Naive B cell (primary cell): ENCODE measurements around the gene KIRREL1. TPM values are rescaled to one million over a fixed set of nuclear protein-coding genes. Genes with fewer than 3 reads are reported as not detected.

ENCODE experiments used
- ATAC-seq, 2 donors: fragments of 150-1000 bp; cut with Tn5 transposase; 2 replicates each; pipeline ENCODE4 v1.10.0; 2021; ENCODE audit warnings: low read depth in 2 of 2, mild to moderate bottlenecking in 2 of 2, moderate library complexity in 2 of 2
- DNase-seq: peaks from one replicate; pipeline ENCODE4 v3.0.0; 2022
- H3K27ac Mint-ChIP-seq, 6 donors: one replicate each; pipeline ENCODE4 v1.8.0; 2020 to 2022; ENCODE audit warnings: mild to moderate bottlenecking in 6 of 6, mixed read lengths in 6 of 6, moderate library complexity in 5 of 6, inconsistent platforms in 2 of 6
- H3K27me3 Mint-ChIP-seq, 3 donors: one replicate each; pipeline ENCODE4 v1.8.0; 2021 to 2022; ENCODE audit warnings: mixed read lengths in 3 of 3, mild to moderate bottlenecking in 1 of 3
- H3K36me3 Mint-ChIP-seq, 2 donors: one replicate each; pipeline ENCODE4 v1.8.0; 2020 to 2022; ENCODE audit warnings: mixed read lengths in 2 of 2, inconsistent platforms in 1 of 2, mild to moderate bottlenecking in 1 of 2
- H3K4me1 Mint-ChIP-seq, 3 donors: one replicate each; pipeline ENCODE4 v1.8.0; 2020 to 2022; ENCODE audit warnings: mixed read lengths in 3 of 3, inconsistent platforms in 1 of 3, mild to moderate bottlenecking in 1 of 3, moderate library complexity in 1 of 3
- H3K4me3 Mint-ChIP-seq, 8 donors: one replicate each; pipeline ENCODE4 v1.8.0; 2020 to 2022; ENCODE audit warnings: mild to moderate bottlenecking in 8 of 8, mixed read lengths in 8 of 8, moderate library complexity in 8 of 8, inconsistent platforms in 2 of 8
- H3K9me3 Mint-ChIP-seq, 7 donors: one replicate each; pipeline ENCODE4 v1.8.0; 2020 to 2022; ENCODE audit warnings: mixed read lengths in 7 of 7, mild to moderate bottlenecking in 5 of 7, inconsistent platforms in 2 of 7, moderate library complexity in 1 of 7
- polyA plus RNA-seq, 6 donors: library from polyadenylated mRNA; unstranded; fragments of 300-500 nt; fragmentation: Illumina TruSeq; gene quantifications; one replicate each; pipeline ENCODE4 v1.2.3, GENCODE V29; 2021; ENCODE audit warnings: low read depth in 6 of 6

KIRREL1 gene
- polyA plus RNA-seq, 6 donors from 2014 or later, result not detected

DNA sequence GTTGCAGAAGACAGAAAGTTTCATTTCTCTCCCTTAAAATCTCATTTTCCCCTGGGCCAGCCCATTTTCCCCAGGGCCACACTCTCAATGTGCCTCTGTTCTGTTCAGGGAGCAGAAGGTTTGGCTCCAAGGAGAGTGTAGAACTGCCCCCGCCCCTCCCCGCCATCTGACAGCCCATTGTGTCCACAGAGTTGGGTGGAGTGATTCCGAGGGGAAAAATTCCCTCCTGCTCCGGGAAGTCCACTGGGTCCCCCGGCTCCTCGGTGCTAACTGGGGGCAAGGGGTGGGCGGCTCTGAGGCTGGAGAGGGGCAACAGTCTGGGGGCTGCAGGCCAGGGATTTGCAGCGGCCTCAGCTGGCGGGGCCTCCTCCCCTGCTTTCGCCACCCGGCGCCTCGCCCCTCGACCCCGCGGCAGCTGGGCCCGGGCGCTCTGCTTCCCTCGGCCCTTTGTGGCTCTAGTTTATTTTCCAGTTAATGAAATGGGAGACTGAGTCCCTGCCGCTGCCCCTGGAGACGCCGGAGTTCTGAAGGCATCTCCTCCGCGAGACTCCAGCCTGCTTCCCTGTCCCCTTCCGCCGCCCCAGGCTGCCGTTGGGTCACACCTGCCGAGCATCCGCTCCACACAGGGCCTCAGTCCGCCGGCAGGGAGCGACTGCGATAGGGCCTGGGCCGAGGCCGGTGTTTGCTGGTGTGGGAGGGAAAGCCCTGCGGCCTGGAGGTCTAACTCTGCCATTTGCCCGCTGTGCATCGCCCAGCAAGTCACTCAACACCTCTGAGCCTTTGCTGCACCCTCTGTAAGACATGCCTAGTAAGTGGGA, 14.7 kb upstream of the KIRREL1 start:
- Mint-ChIP-seq H3K4me3 (peak overlapping the region in 3 of 8 donors; percentile 14 to 41 (median 40)), H3K27ac (peak overlapping the region in 2 of 6 donors; percentile 21 to 66), H3K36me3 (no peaks in the 10 kb centered on the region), H3K27me3 (peaks cover 11 to 36% (median 28%) of the 10 kb centered on the region in 3 donors), H3K4me1 (peaks cover 2 to 11% (median 7%) of the 10 kb centered on the region in 3 donors), H3K9me3 (peaks cover 0 to 6% (median 0%) of the 10 kb centered on the region in 7 donors)
- ATAC-seq (peak in 1 of 2 donors; percentile 41), DNase-seq (no peak)

- H3K9me3 Mint-ChIP-seq, result no peaks in the 10 kb centered on the region
- no peaks in the 10 kb centered on the region for H3K36me3 Mint-ChIP-seq
- DNase-seq (no peak), ATAC-seq (no peak)
- no peak overlapping the region for H3K4me3 Mint-ChIP-seq
- H3K4me1 Mint-ChIP-seq, result peaks cover 2 to 11% (median 7%) of the 10 kb centered on the region in 3 donors
- H3K27ac Mint-ChIP-seq, result no peak overlapping the region
- H3K27me3 Mint-ChIP-seq, result peaks cover 11 to 42% (median 29%) of the 10 kb centered on the region in 3 donors
These were observed 11.3 kb upstream of the KIRREL1 start for GRCh38 chr1:157982136-157982535.

DNA sequence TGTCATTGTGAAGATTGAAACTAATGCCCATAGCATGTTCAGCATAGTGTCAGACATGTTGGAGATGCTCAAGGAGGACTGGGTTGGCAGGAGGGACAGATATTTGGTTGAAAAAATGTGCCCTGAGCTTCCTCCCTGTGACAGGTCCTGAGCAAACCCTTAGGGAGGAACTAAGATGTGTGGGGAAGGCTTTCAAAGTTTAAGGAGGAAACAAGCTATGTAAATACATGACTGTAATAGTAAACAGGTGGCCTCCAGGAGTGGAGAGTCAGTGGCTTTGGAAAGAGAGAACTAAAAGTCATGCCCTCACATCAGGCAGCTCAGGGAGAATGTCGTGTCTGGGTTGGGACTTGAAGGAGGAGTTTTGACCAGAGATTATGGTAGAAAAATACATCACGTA, 9.7 kb upstream of the KIRREL1 start:
- Mint-ChIP-seq H3K36me3 (no peaks in the 10 kb centered on the region), H3K27me3 (peaks cover 6 to 44% (median 33%) of the 10 kb centered on the region in 3 donors), H3K4me1 (peaks cover 2 to 11% (median 6%) of the 10 kb centered on the region in 3 donors), H3K27ac (no peak overlapping the region), H3K9me3 (no peaks in the 10 kb centered on the region), H3K4me3 (no peak overlapping the region)
- DNase-seq (no peak), ATAC-seq (no peak)

GRCh38 chr1:157984469-157984868, 9.0 kb upstream of the KIRREL1 start:
- ATAC-seq (no peak), DNase-seq (no peak)
- Mint-ChIP-seq H3K4me1 (peaks cover 0 to 7% (median 0%) of the 10 kb centered on the region in 3 donors), H3K9me3 (no peaks in the 10 kb centered on the region), H3K27ac (peak overlapping the region in 1 of 6 donors; percentile 54), H3K27me3 (peaks cover 7 to 42% (median 27%) of the 10 kb centered on the region in 3 donors), H3K36me3 (no peaks in the 10 kb centered on the region), H3K4me3 (no peak overlapping the region)

DNA sequence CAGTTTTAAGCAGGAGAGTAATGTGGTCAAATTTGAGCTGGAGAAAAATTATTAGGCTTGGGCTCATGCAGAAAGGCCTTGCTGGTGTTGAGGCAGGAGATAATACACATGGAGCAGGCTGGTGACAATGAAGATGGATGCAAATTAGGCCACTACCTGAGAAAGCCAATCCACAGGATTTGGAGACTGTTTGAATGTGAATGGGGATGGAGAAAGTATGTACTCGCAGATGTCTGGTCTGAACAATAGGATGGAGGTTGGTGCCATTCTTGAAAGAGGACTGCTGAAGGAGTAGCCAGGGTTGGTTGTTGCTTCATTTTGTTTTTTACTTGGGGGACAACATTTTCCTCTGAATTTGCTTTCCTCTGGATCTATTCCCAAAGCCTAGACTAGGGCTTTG, 8.0 kb upstream of the KIRREL1 start:
- Mint-ChIP-seq H3K27me3 (peaks cover 15 to 51% (median 36%) of the 10 kb centered on the region in 3 donors), H3K27ac (no peak overlapping the region), H3K9me3 (no peaks in the 10 kb centered on the region), H3K36me3 (no peaks in the 10 kb centered on the region), H3K4me1 (peaks cover 0 to 7% (median 0%) of the 10 kb centered on the region in 3 donors), H3K4me3 (no peak overlapping the region)
- DNase-seq (no peak), ATAC-seq (no peak)

DNA sequence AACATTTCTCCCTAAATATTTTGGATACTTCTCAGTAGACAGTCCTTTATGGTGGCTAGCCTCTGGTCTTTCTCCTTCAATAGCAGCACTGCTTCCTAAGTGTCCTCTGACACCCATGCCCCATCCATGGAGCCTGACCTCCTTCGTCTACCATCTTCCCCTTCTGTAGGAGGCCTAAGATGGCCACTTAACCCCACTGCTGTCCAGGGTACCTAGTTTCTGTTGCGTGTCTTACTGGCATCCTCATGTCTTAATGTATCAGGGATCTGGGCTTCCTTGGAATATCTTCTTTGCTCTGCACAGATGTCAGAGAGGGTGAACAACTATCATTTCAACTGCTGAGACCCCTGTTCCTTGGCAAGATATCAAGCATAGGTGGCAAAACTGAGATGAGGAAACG, 5.4 kb upstream of the KIRREL1 start:
- DNase-seq, result no peak
- H3K27ac Mint-ChIP-seq, result no peak overlapping the region
- peaks cover 5 to 13% (median 12%) of the 10 kb centered on the region in 3 donors for H3K4me1 Mint-ChIP-seq
- H3K4me3 Mint-ChIP-seq, result no peak overlapping the region
- no peak for ATAC-seq
- no peaks in the 10 kb centered on the region for H3K9me3 Mint-ChIP-seq
- H3K27me3 Mint-ChIP-seq, result peaks cover 32 to 69% (median 61%) of the 10 kb centered on the region in 3 donors
- H3K36me3 Mint-ChIP-seq, result no peaks in the 10 kb centered on the region

DNA sequence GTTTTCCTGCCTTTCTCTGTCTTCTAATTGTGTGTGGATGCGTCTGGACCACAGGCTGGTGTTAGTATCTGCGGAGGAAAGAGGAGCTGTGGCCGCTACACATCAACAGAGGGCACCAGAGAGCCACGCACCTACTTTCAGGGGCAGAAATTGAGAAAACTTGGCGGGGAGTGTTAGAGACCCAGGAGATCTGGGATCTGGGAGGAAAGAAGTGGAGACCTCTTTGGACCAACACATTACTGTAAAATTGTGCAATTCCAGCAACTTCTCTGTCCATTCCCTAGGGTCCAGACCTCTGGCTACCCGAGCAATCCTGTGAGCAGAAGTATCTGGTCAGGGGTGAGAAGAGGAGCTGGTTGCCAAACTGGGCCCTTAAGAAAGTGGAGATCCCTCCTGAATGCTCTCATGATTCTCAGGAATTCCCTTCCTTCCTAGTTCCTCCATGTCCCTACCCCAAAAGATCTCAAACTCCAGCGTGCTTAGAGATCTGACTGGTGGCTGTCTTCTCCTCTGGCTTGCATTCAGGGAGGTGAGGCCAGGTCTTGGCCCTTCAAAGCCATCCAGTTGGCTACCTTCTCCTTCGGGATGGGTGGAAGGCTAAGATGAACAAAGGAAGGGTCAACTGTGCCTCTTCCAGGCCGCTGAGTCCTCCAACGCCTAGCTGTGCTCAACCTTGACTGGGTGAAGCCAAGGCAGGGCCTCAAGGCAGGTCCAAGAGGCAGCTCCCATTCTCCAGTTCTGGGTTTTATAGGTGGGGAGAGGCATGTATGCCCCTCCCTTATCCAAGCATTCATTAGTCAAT, 1.2 kb upstream of the KIRREL1 start:
- peaks cover 45 to 81% (median 77%) of the 10 kb centered on the region in 3 donors for H3K27me3 Mint-ChIP-seq

DNA sequence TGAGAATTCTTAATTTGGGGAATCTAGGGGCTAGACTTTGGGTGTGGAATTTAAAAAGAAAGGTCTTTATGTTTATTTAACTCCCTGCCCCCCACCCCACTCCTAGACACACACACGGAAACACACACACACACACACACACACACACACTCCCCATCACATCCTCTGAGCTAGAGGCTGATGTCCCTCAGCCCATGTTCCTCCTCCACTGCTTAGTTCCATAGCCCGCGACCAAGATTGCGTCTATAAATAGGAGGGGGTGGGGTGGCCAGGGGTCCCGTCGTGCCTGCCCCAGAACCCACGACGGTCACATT, 655 bp upstream of the KIRREL1 start:
- Mint-ChIP-seq H3K27ac (peak overlapping the region in 3 of 6 donors; percentile 14 to 63 (median 32)), H3K4me3 (peak overlapping the region; percentile 63 to 94 (median 86)), H3K9me3 (no peaks in the 10 kb centered on the region), H3K36me3 (no peaks in the 10 kb centered on the region), H3K4me1 (peaks cover 10 to 24% (median 18%) of the 10 kb centered on the region in 3 donors), H3K27me3 (peaks cover 45 to 79% (median 77%) of the 10 kb centered on the region in 3 donors)
- no peak for DNase-seq
- peak in 1 of 2 donors; percentile 21 for ATAC-seq

More for the DNA sequence above, 1.2 kb upstream of the KIRREL1 start:
- Mint-ChIP-seq H3K9me3 (no peaks in the 10 kb centered on the region), H3K4me1 (peaks cover 10 to 24% (median 18%) of the 10 kb centered on the region in 3 donors), H3K4me3 (peak overlapping the region; percentile 6 to 94 (median 85)), H3K27ac (peak overlapping the region in 1 of 6 donors; percentile 32), H3K36me3 (no peaks in the 10 kb centered on the region)
- ATAC-seq (peak; percentile 59 to 63), DNase-seq (peak; percentile 40)

DNA sequence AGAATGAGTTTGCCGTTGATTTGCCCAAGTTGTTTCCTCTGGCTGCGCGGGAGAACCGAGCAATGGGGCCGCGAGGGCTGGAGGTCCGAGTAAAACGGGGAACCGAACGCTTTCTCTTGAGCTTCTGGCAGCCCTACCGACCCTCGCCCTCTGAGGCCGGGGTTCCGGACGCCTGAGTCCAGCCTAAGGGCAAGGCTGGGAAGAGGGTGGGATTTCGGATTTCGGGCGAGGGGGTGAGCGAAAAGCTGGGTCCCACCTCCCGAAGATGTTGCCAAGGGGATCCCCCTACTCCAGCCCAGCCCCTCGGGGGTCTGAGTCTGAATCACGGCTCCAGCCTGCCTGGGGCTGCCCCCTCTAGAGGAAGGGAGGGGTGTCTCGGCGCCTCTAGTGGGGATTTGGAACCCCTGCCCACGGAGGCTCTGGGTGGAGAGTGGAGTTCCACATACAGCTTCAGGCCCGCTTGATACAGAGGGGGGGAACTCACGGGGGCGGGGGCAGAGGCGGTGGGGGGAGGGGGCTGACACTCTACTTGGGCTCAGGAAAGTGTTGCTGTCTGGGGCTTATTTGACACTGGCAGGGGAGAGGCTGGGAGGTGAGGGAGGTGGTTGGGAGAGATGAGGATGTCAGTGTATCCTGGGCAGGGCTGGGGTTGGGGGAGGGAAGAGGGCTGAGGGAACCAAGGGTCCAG, 617 bp downstream of the KIRREL1 start:
- ATAC-seq (peak; percentile 46 to 47), DNase-seq (no peak)
- Mint-ChIP-seq H3K4me1 (peaks cover 10 to 24% (median 18%) of the 10 kb centered on the region in 3 donors), H3K36me3 (no peaks in the 10 kb centered on the region), H3K9me3 (no peaks in the 10 kb centered on the region), H3K27me3 (peaks cover 46 to 71% (median 70%) of the 10 kb centered on the region in 3 donors), H3K4me3 (peak overlapping the region; percentile 52 to 84 (median 77)), H3K27ac (no peak overlapping the region)

- H3K4me1 Mint-ChIP-seq, result peaks cover 10 to 24% (median 18%) of the 10 kb centered on the region in 3 donors
- H3K9me3 Mint-ChIP-seq, result no peaks in the 10 kb centered on the region
- H3K36me3 Mint-ChIP-seq, result no peaks in the 10 kb centered on the region
- no peak for DNase-seq
- no peak overlapping the region for H3K27ac Mint-ChIP-seq
- peak overlapping the region in 7 of 8 donors; percentile 20 to 84 (median 73) for H3K4me3 Mint-ChIP-seq
- H3K27me3 Mint-ChIP-seq, result peaks cover 42 to 65% (median 61%) of the 10 kb centered on the region in 3 donors
- no peak for ATAC-seq
These were observed 1.5 kb downstream of the KIRREL1 start for GRCh38 chr1:157994704-157995582.

DNA sequence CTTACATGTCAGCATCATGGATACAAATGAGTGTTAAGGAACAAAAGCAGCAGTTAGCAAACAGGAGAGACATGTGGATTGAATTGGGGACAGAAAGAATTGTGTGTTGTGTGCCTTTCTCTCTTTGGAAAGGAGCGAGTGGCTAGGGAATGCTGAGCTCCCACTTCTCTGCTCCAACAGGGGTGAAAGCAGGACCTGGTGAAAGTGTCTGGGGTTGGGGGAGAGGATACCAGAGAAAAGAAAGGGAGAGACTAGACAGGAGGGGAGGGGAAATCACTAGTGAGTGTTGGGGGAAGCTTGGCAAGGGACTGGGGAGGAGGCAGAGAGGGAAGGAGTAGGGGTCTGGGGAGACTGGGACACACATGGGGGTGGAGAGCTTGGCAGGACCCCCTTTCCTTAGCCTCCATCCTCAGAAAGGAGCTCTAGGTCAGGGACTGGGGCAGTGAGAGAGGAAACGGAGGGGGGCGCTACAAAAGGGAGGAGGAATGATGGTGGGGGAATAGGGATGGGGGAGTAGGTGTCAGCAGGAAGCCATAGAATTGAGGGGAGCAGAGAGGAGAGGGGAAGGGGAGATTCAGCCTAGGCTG, 2.2 kb downstream of the KIRREL1 start:
- H3K36me3 Mint-ChIP-seq, result no peaks in the 10 kb centered on the region
- H3K27ac Mint-ChIP-seq, result peak overlapping the region in 3 of 6 donors; percentile 15 to 30 (median 16)
- H3K4me3 Mint-ChIP-seq, result peak overlapping the region in 2 of 8 donors; percentile 15 to 54
- H3K4me1 Mint-ChIP-seq, result peaks cover 10 to 24% (median 18%) of the 10 kb centered on the region in 3 donors
- H3K9me3 Mint-ChIP-seq, result no peaks in the 10 kb centered on the region
- peaks cover 37 to 64% (median 54%) of the 10 kb centered on the region in 3 donors for H3K27me3 Mint-ChIP-seq
- no peak for ATAC-seq
- no peak for DNase-seq

DNA sequence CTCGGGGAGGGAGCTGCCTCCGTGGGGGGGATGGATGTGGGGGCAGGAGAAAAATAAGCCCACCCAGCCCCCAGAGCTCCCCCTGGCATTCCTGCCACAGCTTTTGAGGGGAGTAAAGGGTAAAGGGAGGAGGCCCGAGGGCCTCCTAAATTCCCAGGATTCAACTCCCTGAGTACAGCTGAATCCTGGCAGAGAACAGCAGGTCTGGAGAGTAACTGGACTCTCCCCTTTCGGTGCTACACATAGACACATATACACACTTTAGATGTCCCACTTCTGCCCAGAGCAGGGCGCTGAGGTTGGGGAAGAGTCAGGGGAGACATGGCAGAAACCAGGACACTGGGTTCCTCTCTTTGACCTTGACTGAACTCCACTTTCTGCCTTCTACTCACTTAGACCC, 3.0 kb downstream of the KIRREL1 start:
- DNase-seq (no peak), ATAC-seq (no peak)
- no peaks in the 10 kb centered on the region for H3K9me3 Mint-ChIP-seq
- no peak overlapping the region for H3K4me3 Mint-ChIP-seq
- peaks cover 10 to 24% (median 18%) of the 10 kb centered on the region in 3 donors for H3K4me1 Mint-ChIP-seq
- H3K36me3 Mint-ChIP-seq, result no peaks in the 10 kb centered on the region
- peaks cover 35 to 60% (median 49%) of the 10 kb centered on the region in 3 donors for H3K27me3 Mint-ChIP-seq
- no peak overlapping the region for H3K27ac Mint-ChIP-seq
